Measurements from ENCODE around the gene RAB3A.
"Not testable (repeated sequence)": the region's sequence is repeated elsewhere in the genome, so short reads cannot be mapped to it uniquely, and the experiment has no call there.

RAB3A gene

DNA sequence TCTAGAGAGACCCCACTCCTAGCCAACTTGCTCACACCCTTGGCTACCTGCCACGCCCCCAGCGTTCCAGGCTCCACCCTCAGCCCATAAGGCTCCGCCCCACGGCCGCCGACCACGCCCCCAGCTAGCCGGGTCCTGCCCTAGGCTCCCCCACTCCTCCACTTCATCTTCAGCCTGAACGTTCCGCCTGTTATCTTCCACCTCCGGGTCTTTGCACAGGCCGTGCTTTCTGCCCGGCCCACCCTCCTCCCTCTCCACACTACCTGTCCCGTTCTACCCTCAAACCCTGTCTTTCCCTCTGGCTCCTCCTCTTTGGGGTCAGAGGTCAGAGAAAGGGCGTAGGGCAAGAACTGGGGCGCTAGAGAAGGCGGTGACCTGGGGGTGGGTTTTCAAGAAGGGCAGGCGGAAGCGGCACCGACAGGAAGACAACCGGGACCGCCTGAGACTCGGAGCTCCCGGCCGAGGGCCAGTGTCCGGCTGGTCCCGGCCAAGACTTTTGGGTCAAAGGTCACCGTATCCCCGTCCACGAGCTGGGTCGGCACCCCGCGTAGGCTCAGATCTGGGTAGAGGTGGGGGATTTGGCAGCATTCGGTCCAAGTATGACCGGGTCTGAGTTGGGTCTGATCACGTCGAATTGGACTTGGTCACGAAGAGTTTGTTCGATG is 20.1 kb upstream of the RAB3A start:
- no peak for DNase-seq

GRCh38 chr19:18221815-18222725 is 18.2 kb upstream of the RAB3A start:
- no peak for DNase-seq

- no peak for DNase-seq
Measured at GRCh38 chr19:18220632-18221275, 16.9 kb upstream of the RAB3A start.

GRCh38 chr19:18219911-18220631 is 16.2 kb upstream of the RAB3A start:
- no peak for DNase-seq

DNA sequence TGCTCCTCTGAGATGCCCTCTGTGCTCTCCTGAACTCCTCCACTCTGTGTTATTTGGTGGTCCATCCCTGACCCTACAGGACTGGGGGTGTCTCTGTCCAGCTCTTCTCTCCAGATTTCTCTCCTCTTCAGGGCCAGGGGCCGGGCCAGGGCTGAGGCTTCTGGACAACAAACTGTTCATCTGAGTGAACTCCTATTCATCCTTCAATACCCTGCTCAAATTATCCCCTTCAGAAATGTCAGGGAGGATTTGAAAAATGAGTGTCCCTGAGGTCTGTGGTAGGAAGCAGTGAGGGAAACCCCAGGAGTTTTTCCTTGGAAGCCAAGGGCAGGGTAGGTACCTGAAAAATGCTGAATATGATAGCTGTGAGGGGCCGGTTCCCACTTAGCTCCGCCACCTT is 14.8 kb upstream of the RAB3A start:
- no peak for DNase-seq

DNA sequence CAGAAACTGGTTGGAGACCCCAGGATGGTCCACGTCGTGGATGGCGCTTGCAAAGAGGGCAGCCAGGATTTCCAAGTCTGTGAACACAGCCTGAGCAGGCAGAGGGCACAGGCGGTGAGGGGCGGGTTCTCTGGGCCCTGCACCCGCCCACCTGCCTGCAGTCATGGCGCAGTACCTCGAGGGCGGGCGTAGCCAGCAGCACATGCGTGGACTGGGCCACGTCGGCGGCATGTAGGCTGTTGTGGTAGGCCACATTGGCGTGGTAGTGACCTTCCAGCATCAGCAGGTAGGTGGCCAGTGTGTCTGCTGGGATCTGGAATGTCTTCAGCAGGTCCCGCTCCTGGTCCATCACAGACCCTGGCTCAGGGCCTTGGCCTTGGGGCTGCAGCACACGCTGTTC is 14.3 kb upstream of the RAB3A start:
- no peak for DNase-seq

DNA sequence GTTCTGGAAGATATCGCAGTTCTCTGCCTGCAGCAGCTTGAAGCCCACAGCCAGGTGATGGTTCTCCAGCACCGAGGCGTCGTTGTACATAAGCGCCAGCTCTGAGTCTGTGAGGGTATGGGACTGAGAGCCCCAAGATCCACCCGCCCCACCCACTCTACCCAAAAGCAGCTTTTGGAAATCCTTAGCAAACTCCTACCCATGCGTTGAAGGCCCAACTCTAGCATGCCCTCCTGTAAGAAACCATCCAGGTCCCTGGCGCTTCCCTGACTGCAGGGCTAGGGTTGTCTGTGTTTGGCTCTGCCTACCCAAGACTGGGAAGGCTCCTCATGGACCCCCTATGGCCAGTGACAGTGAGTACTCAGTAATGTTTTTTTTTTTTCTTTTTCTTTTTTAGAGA is 12.9 kb upstream of the RAB3A start:
- no peak for DNase-seq

DNA sequence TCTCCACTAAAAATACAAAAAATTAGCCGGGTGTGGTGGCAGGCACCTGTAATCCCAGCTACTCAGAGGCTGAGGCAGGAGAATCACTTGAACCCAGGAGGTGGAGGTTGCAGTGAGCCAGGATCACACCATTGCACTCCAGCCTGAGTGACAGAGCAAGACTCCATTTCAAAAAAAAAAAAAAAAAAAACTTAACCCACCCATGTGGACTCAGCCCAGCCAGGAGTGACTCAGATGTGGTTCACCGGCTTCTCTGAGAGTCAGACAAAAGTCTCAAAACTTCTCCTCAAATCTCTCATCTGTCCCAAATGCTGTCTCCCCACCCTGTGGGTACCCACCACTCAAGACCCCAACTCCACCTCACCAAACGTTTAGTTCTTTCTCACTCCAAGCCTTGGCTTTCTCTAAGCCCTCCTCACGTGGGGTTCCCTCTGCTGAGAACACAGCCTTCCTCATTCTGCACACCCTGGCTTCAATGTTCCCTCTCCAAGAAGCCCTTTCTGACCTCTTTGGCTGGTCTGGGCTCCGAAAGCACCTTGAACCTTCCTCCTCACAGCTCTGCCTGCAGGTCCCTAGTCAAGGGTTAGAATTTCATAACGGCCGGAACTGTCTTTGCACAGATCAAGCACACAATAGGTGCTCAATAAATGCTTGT is 11.1 kb upstream of the RAB3A start:
- DNase-seq = no peak

DNA sequence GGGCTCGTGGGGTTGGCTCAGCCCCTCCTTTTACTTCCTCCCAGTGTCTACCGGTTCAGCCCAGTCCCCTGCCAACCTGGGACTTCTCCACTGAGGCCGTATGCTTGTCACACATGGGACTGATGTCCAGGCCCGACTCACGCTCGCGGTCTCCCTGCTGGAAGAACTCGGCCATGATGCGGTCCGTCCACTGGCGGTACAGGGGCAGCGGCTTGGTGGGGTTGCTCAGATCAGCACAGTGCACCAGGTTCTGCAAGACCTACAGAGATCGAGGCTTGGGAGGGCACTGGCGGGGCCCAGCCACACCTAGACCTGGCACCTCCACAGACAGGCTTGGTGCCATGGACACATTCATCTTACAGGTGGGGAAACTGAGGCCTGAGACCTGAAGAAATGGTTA is 7.8 kb upstream of the RAB3A start:
- DNase-seq = no peak

GRCh38 chr19:18209912-18210311 is 6.1 kb upstream of the RAB3A start:
- DNase-seq = not testable (repeated sequence)

DNA sequence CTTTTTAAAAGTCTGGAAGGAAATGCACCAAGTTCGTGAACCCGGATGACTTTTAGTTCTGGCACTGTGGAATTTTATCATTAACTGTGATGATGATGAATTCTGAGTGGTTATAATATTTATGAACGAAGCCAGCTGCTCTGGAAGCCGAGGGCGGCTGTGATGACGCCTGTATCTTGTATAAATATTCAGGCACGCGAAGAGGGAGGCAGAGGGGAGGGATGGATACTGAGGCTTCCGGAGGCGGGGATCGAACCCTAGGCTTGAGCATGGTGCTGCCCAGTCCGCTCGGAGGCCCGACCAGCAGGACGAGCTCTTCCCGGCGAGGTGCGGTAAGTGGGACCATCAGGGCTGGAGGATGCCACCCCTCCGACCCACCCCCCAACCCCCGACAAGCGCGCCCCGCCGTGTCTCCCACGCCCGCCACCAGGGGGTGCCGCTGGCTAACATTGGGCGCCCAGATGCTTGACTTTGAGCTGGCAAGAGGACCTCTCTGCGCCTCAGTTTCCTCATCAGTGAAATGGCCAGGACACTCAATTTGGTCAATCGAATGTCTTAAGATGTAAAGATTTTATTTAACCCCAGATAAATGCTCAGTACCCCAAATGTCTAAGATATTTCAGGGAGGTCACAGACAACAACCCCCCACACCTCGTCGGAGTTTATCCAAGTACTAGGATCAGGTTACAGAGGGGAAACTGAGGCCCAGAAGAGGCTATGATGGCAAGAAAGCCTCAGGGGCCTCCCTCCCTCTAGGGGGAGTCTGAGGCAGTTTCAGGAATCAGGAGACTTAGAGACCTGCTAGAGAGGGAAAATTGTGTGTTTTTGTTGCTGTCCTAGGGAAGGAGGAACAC is 4.5 kb upstream of the RAB3A start:
- DNase-seq = no peak

- no peak for DNase-seq
Measured at GRCh38 chr19:18206018-18206417, 2.2 kb upstream of the RAB3A start.

DNA sequence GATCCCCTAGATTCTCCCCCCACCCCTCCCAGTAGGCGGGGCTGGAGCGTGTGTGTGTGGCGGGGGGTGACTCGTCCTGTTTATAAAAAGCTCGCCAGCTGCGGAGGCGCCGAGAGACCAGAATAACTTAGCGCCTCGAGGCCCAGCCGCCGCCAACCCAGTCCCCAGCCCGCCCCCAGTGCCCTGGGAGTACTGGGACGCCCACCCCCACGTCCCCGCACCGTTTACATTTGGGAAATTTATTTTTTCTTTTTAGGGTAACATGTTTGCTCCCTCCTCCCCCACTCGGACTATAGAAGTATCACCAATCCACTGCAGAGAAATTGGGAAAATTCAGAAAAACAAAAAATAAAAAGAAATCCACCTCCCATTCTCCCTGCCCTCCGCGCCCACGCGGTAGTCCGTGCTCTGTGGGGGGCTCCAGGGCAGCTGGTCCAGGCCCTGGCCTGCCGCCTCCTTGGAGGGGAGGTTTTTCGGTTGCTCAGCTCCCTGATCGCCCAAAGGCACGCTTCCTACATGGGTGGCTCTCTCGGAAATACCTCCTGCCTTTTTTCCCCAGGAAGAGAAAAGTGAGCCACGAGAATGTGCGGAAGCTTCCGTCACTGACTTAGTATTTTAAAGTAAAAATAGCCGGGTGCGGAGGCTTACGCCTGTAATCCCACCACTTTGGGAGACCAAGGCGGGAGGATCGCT is 1.5 kb upstream of the RAB3A start:
- peak; percentile 39 for DNase-seq

DNA sequence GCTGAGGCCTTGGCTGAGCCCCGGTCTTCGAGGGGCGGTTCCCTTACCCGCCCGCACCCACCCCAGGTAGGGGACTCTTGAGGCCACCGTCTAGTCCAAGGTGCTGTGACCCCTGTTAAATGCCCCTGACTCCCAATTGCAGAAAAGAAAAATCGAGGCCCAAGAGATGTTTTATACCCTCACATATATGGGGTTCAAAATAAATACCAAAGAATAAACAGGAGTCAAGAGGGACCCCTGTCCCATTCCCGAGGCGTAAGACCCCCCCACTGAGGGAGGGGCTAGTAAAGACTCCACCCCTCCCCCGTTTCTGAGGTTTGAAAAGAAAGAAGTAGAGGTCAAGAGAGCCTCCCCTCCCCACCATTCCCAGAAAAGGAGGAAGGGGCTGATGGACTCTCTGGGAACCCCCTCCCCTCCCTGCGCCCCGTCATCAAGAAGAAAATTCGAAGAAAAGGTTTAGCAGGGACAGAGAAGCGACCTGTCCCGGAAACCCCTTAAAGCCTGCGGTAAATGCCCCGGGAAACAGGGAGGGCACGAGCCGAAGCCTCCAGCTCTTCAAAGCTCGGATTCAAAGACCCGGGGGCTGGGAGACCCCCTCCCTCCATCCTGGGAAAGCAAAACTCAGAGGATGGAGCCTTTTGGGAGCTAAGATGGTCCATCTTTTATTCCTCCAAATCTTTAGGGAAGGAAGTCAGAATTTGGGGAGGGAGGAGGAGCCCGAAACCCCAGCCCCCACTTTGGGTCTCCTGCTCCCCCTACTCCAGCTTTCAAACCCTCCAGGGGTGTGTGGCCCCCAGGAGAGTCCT is 755 bp upstream of the RAB3A start:
- no peak for DNase-seq

DNA sequence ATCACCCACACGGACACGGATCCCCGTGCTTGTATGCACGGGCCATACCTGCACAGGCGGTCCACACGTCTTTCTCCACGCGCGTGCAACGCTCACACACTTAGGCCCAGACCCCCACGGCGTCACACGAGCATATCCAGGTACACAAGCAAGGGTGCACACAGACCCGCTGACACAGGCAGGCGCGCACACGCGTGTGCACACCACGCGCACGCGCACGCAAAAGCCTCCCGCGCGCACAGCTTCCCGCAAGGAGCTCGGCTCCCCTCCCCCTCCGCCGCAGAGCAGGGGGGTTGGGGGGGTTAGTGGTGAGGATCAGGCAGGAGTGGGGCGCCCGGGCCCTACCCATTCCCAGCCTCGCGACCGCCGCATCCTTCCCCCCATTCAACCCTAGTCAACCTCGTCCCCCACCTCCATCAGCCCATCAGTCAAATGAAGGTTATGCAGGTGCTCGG is 407 bp downstream of the RAB3A start:
- no peak for DNase-seq

DNA sequence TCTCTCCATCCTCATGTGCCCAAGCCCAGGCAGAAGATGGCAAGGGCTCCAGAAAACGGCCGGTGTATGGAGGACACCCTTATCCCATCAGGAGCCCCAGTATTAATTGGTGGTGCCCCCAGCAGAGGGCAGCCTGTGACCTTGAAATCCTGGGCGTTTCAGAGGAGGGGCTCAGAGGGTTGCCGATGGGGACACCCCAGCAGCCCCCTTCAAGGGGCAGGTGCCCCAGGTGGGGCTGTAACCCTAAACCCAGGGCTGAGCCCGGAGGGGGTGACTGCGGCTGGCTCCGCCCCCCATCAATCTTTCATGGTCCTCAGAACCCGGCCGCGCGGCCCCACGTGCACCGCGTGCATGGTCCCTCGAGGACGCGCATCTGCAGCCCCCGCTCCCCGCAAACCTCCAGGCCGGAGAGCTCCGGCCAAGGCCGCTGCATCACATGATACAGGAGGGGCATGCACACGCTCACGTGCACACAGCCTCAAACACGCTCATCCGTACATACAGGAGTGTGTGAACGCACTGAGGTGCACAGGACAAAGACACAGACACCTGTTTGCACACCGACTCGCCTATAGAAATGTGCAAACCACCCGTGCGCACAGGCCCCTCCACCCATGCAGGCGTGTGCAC is 949 bp downstream of the RAB3A start:
- no peak for DNase-seq

DNA sequence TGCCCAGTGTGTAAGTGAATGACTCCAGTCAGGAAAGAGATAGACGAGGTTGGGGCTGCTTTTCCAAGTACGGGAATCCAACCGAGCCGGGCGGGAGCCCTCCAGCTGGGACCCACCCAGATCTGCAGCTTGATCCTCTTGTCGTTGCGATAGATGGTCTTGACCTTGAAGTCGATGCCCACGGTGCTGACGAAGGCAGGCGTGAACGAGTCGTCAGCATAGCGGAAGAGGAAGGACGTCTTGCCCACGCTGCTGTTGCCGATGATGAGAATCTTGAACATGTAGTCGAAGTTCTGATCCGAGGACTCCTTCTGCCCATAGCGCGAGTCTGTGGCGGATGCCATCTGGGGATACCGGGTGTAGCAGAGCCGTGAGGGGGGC is 1.5 kb downstream of the RAB3A start:
- DNase-seq = no peak

- no peak for DNase-seq
Measured at GRCh38 chr19:18198374-18198773, 5.5 kb downstream of the RAB3A start.

- no peak for DNase-seq
Measured at GRCh38 chr19:18197941-18198340, 5.9 kb downstream of the RAB3A start.

- DNase-seq = no peak
Measured at GRCh38 chr19:18197306-18197705, 6.5 kb downstream of the RAB3A start.

All from activated effector memory CD4-positive, alpha-beta T cell treated with Interleukin-2 at 50 U/mL for 16 hours (primary cell).